ENCODE data around the gene UNC13C. TPM values are rescaled to one million over a fixed set of nuclear protein-coding genes. Genes with fewer than 3 reads are reported as not detected.

The UNC13C gene
- total and polyA plus RNA-seq, 2 of the 13 experiments (the other 11 are each of a cell fraction or from before 2014, with no cell fraction given) = 0.04 TPM; not detected in 1

- FAIRE-seq (no peak), DNase-seq (ENCODE audit: low spot score) (no peak), ATAC-seq (no peak)
- no peaks in the 10 kb centered on the region for H3K9me3 ChIP-seq (ENCODE audit: low read length)
- WGBS (ENCODE audit: low lambda C conversion rate) = 36% methylated on average over 1 of the region's 1 CpG
- no peaks in the 10 kb centered on the region for H3K4me1 ChIP-seq (ENCODE audit: insufficient read depth, low read length)
- intact Hi-C loops (cut with micrococcal nuclease; ENCODE audit: unreplicated experiment) = no loop called here
- no peak for TF ChIP-seq CEBPB (IDR thresholded peaks at IDR 0.05; ENCODE audit: borderline replicate concordance, low read depth, low read length)
- no peak for TF ChIP-seq ZNF276 (CRISPR knock-in tag; IDR thresholded peaks at IDR 0.05; ENCODE audit: low read depth)
- TF ChIP-seq CEBPG (CRISPR knock-in tag; IDR thresholded peaks at IDR 0.05) = no peak
- no peaks in the 10 kb centered on the region for H3K27me3 ChIP-seq (ENCODE audit: control insufficient read depth in 1 of 2, insufficient read depth in 2 of 2, low read length in 2 of 2)
- BruUV-seq (replicated peaks) = no TSS peak
- H2AFZ ChIP-seq (ENCODE audit: low read length) = no peak overlapping the region
- ChIA-PET CTCF (ENCODE audit: low intra/inter-chr PET ratio, low total read pairs) (no interaction called here), POLR2A (no interaction called here)
- H3K4me3 ChIP-seq (replicated peaks in 1 of 3; ENCODE audit: insufficient read depth in 1 of 3, low read depth in 2 of 3, low read length in 3 of 3) = no peak overlapping the region
- H3K79me2 ChIP-seq (ENCODE audit: insufficient read depth, low read length) = no peaks in the 10 kb centered on the region
- H3K27ac ChIP-seq (ENCODE audit: extremely low read length, insufficient read depth, low read length) = no peak overlapping the region
- no peak overlapping the region for H3K4me2 ChIP-seq (ENCODE audit: low read depth, low read length)
- no peaks in the 10 kb centered on the region for H4K20me1 ChIP-seq (ENCODE audit: insufficient read depth, low read length)
- no peak overlapping the region for H3K9ac ChIP-seq (ENCODE audit: insufficient read depth, low read depth, low read length)
- in situ Hi-C loops (cut with HindIII; ENCODE audit: extremely low pct_ligation_motif_present, low pct_unique_long_range_greater_than_20kb) = no loop called here
- H3K36me3 ChIP-seq (replicated peaks in 1 of 2; ENCODE audit: control insufficient read depth in 1 of 2, insufficient read depth in 2 of 2, low read length in 2 of 2) = no peaks in the 10 kb centered on the region
Observed at GRCh38 chr15:54388746-54389145, 410.5 kb downstream of the UNC13C start.

- no peak overlapping the region for H3K4me2 ChIP-seq (ENCODE audit: low read depth, low read length)
- WGBS (ENCODE audit: low lambda C conversion rate) = 0% methylated on average over 2 of the region's 2 CpGs
- intact Hi-C loops (cut with micrococcal nuclease; ENCODE audit: unreplicated experiment) = no loop called here
- H3K9ac ChIP-seq (ENCODE audit: insufficient read depth, low read depth, low read length) = no peak overlapping the region
- H3K4me3 ChIP-seq (replicated peaks in 1 of 3; ENCODE audit: insufficient read depth in 1 of 3, low read depth in 2 of 3, low read length in 3 of 3) = no peak overlapping the region
- POLR2A ChIA-PET = no interaction called here
- in situ Hi-C loops (cut with HindIII; ENCODE audit: extremely low pct_ligation_motif_present, low pct_unique_long_range_greater_than_20kb) = no loop called here
- DNase-seq (ENCODE audit: low spot score) (no peak), FAIRE-seq (no peak), ATAC-seq (no peak)
- no peaks in the 10 kb centered on the region for H3K4me1 ChIP-seq (ENCODE audit: insufficient read depth, low read length)
- no peaks in the 10 kb centered on the region for H4K20me1 ChIP-seq (ENCODE audit: insufficient read depth, low read length)
- BruUV-seq (replicated peaks) = no TSS peak
- H2AFZ ChIP-seq (ENCODE audit: low read length) = no peak overlapping the region
- no peaks in the 10 kb centered on the region for H3K36me3 ChIP-seq (replicated peaks in 1 of 2; ENCODE audit: control insufficient read depth in 1 of 2, insufficient read depth in 2 of 2, low read length in 2 of 2)
- no peaks in the 10 kb centered on the region; a peak in 1 of 5 replicates for H3K27me3 ChIP-seq (ENCODE audit: control insufficient read depth in 1 of 2, insufficient read depth in 2 of 2, low read length in 2 of 2)
- no peaks in the 10 kb centered on the region for H3K79me2 ChIP-seq (ENCODE audit: insufficient read depth, low read length)
- no peak overlapping the region for H3K27ac ChIP-seq (ENCODE audit: extremely low read length, insufficient read depth, low read length)
- TF ChIP-seq PLRG1 (conservative IDR thresholded peaks at IDR 0.05) (no peak), FOXP4 (CRISPR knock-in tag; IDR thresholded peaks at IDR 0.05) (no peak), ZNF816 (CRISPR knock-in tag; IDR thresholded peaks at IDR 0.05; ENCODE audit: borderline replicate concordance) (no peak), SALL1 (CRISPR knock-in tag; IDR thresholded peaks at IDR 0.05) (no peak), ATF1 (CRISPR knock-in tag; IDR thresholded peaks at IDR 0.05) (no peak), THAP9 (CRISPR knock-in tag; IDR thresholded peaks at IDR 0.05; ENCODE audit: borderline replicate concordance) (no peak), BRD4 (CRISPR knock-in tag; IDR thresholded peaks at IDR 0.05) (no peak), KDM6A (CRISPR knock-in tag; IDR thresholded peaks at IDR 0.05; ENCODE audit: low read depth) (no peak), ZKSCAN1 (IDR thresholded peaks at IDR 0.05; ENCODE audit: low read length) (no peak)
- H3K9me3 ChIP-seq (ENCODE audit: low read length) = no peaks in the 10 kb centered on the region
- CTCF ChIA-PET (ENCODE audit: low intra/inter-chr PET ratio, low total read pairs) = no interaction called here
Observed at GRCh38 chr15:54410481-54410880, 432.2 kb downstream of the UNC13C start.
